ENCODE data around the gene C2orf81. TPM values are rescaled to one million over a fixed set of nuclear protein-coding genes. Genes with fewer than 3 reads are reported as not detected.
"Not testable (repeated sequence)": the region's sequence is repeated elsewhere in the genome, so short reads cannot be mapped to it uniquely, and the experiment has no call there.

C2orf81 gene
- total RNA-seq, 4 donors from 2014 or later: 0.62 to 1.4 (median 1.2) TPM

GRCh38 chr2:74447230-74447999 is 26.0 kb upstream of the C2orf81 start:
- H3K4me1 ChIP-seq: no peaks in the 10 kb centered on the region
- no peaks in the 10 kb centered on the region for H3K9me3 ChIP-seq
- WGBS, 2 donors (ENCODE audit: low coverage in 1 of 2): 72 to 78% methylated on average over 3 to 4 of the region's 5 CpGs
- no peak overlapping the region for H3K4me3 ChIP-seq
- H3K36me3 ChIP-seq: no peaks in the 10 kb centered on the region
- H3K27me3 ChIP-seq: peaks cover 11% of the 10 kb centered on the region
- TF ChIP-seq POLR2A (IDR thresholded peaks at IDR 0.05) (no peak), POLR2AphosphoS5 (IDR thresholded peaks at IDR 0.05) (no peak)
- H3K27ac ChIP-seq: no peak overlapping the region
- ATAC-seq: no peak

- Histone ChIP-seq H3K36me3 (no peaks in the 10 kb centered on the region), H3K4me1 (peaks cover 0 to 25% (median 4%) of the 10 kb centered on the region in 3 donors), H3K9me3 (no peaks in the 10 kb centered on the region), H3K4me3 (no peak overlapping the region), H3K27me3 (peaks cover 29% of the 10 kb centered on the region), H3K27ac (no peak overlapping the region)
- TF ChIP-seq POLR2AphosphoS5 (IDR thresholded peaks at IDR 0.05) (no peak), CTCF (IDR thresholded peaks at IDR 0.05) (no peak), POLR2A (IDR thresholded peaks at IDR 0.05) (no peak), EP300 (IDR thresholded peaks at IDR 0.05) (no peak)
- no peak for ATAC-seq
- WGBS, 2 donors (ENCODE audit: low coverage in 1 of 2): 28 to 34% methylated on average over 4 to 5 of the region's 5 CpGs
These were observed 23.3 kb upstream of the C2orf81 start for GRCh38 chr2:74444498-74445318.

GRCh38 chr2:74442483-74443297 is 21.3 kb upstream of the C2orf81 start:
- 86 to 89% methylated on average over 6 to 12 of the region's 16 CpGs for WGBS, 2 donors (ENCODE audit: low coverage in 1 of 2)
- H3K27ac ChIP-seq, ATAC-seq, H3K36me3 ChIP-seq, H3K9me3 ChIP-seq: not testable (repeated sequence)
- Histone ChIP-seq H3K27me3 (peaks cover 29% of the 10 kb centered on the region), H3K4me3 (peak overlapping the region in 1 of 2 donors; percentile 49), H3K4me1 (peaks cover 0 to 46% (median 13%) of the 10 kb centered on the region in 3 donors)

DNA sequence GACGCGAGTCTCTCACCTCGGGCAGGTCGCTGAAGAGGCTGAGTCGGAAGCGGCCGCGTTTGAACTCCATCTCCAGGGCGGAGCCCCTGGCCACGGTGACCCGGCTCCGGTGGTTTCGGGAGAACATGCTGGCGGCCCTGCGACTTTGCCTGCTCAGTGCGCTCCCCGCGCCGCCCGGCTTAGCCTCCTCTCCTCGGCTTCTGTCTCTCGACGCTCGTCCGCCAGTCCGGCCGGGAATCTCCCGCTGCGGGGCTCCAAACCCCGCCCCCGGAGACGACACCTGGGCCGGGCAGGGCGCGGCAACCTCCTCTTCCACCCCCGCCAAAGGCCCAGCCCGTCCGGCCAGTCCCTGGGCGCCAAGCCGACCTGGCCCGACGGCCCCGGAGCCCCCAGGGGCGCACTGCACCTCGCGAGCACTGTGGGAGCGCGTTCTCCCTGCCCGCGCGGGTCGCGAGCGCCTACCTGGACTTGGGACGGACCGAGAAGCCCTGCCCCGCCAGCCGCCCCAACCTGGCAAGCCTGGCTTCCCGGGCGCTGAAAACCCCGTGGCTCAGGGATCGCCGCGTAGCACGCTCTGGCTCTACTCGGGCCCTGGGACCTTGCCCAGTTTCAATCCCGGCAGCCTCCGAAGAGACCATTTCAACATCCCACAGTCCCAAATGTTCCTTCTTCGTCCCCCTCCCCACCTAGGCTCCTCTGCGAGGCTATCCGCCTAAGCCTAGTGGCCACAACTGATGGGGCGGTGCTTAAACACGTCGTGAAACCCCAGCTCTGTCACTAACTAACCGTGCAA is 20.5 kb upstream of the C2orf81 start, which contains the start of gene RTKN:
Gene RTKN, minus strand, starts transcription at position 248 of the 793 bp plus-strand sequence. Its CDS starts 121 bp downstream, at position 127.
- TF ChIP-seq POLR2AphosphoS5 (IDR thresholded peaks at IDR 0.05) (no peak), CTCF (IDR thresholded peaks at IDR 0.05) (no peak), POLR2A (IDR thresholded peaks at IDR 0.05) (no peak), EP300 (IDR thresholded peaks at IDR 0.05) (no peak)
- no peaks in the 10 kb centered on the region for H3K9me3 ChIP-seq
- peaks cover 29% of the 10 kb centered on the region for H3K27me3 ChIP-seq
- no peaks in the 10 kb centered on the region for H3K36me3 ChIP-seq
- peaks cover 0 to 54% (median 13%) of the 10 kb centered on the region in 3 donors for H3K4me1 ChIP-seq
- peak within 1 kb of the TSS; percentile 48 to 49 for H3K4me3 ChIP-seq
- WGBS, 2 donors (ENCODE audit: low coverage in 1 of 2): 19 to 28% methylated on average over 6 to 7 of the region's 75 CpGs
- peak; percentile 10 for ATAC-seq
- H3K27ac ChIP-seq: peak within 1 kb of the TSS; percentile 6 to 88 (median 77)

- H3K27me3 ChIP-seq: peaks cover 29% of the 10 kb centered on the region
- no peaks in the 10 kb centered on the region for H3K9me3 ChIP-seq
- peak overlapping the region; percentile 48 to 49 for H3K4me3 ChIP-seq
- TF ChIP-seq EP300 (IDR thresholded peaks at IDR 0.05) (no peak), CTCF (IDR thresholded peaks at IDR 0.05) (peak in 1 of 4 experiments; percentile 3)
- peaks cover 0 to 60% (median 13%) of the 10 kb centered on the region in 3 donors for H3K4me1 ChIP-seq
- H3K27ac ChIP-seq: peak overlapping the region in 3 of 4 donors; percentile 70 to 88 (median 84)
- WGBS, 2 donors (ENCODE audit: low coverage in 1 of 2): 15 to 64% methylated on average over 6 to 10 of the region's 33 CpGs
- ATAC-seq: no peak
- H3K36me3 ChIP-seq: no peaks in the 10 kb centered on the region
These were observed 19.8 kb upstream of the C2orf81 start for GRCh38 chr2:74441170-74441689.
